Hepatic stellate cell (primary cell): Measurements from ENCODE around the gene MRC2.

ENCODE experiments used
- DNase-seq: peaks from one replicate; pipeline ENCODE4 v3.0.0; 2011; ENCODE audit warnings: low spot score

Gene MRC2

GRCh38 chr17:62723842-62724241, 96.4 kb downstream of the MRC2 start:
- DNase-seq, result no peak

GRCh38 chr17:62724398-62725146, 97.1 kb downstream of the MRC2 start:
- no peak for DNase-seq

- no peak for DNase-seq
Measured at GRCh38 chr17:62725791-62726249, 98.3 kb downstream of the MRC2 start.

- DNase-seq, result no peak
Measured at GRCh38 chr17:62727916-62728672, 100.6 kb downstream of the MRC2 start.

GRCh38 chr17:62732125-62732524, 104.7 kb downstream of the MRC2 start:
- DNase-seq, result no peak

- no peak for DNase-seq
Measured at GRCh38 chr17:62735044-62735651, 107.7 kb downstream of the MRC2 start.

GRCh38 chr17:62737513-62737912, 110.0 kb downstream of the MRC2 start:
- no peak for DNase-seq

- DNase-seq, result no peak
Measured at GRCh38 chr17:62738281-62738680, 110.8 kb downstream of the MRC2 start.

- DNase-seq, result peak; percentile 37
Measured at GRCh38 chr17:62739645-62740388, 112.3 kb downstream of the MRC2 start.

GRCh38 chr17:62741290-62741689, 113.8 kb downstream of the MRC2 start:
- DNase-seq, result no peak
